Midbrain (tissue), 1 donor: ENCODE measurements around the gene RWDD1.

Experiments
- DNase-seq: peaks from one replicate; lab custom pipeline; 2025; lab: John Stamatoyannopoulos, UW

RWDD1 gene

GRCh38 chr6:116615937-116616736 is 44.8 kb downstream of the RWDD1 start, which contains the start of gene RSPH4A:
RSPH4A (plus strand) TSS chr6:116616479; CDS start chr6:116616624, 145 bp downstream.
- peak; percentile 92 for DNase-seq

- peak; percentile 38 for DNase-seq
Observed at GRCh38 chr6:116616737-116617053, 45.4 kb downstream of the RWDD1 start.

GRCh38 chr6:116624036-116624805 is 52.9 kb downstream of the RWDD1 start:
- no peak for DNase-seq

- DNase-seq, result no peak
Observed at GRCh38 chr6:116625872-116626271, 54.6 kb downstream of the RWDD1 start.

GRCh38 chr6:116629563-116629981 is 58.3 kb downstream of the RWDD1 start:
- DNase-seq, result no peak

- DNase-seq, result no peak
Observed at GRCh38 chr6:116631379-116631990, 60.2 kb downstream of the RWDD1 start.

GRCh38 chr6:116633685-116634084 is 62.4 kb downstream of the RWDD1 start:
- DNase-seq, result no peak
